NCI-H2107 treated with DMSO at 0.1 percent for 48 hours (cell line): ENCODE data around the gene HDDC2.

Source experiments
- DNase-seq: peaks from one replicate; lab custom pipeline; 2025; ENCODE audit not compliant: unreplicated experiment; lab: John Stamatoyannopoulos, UW

The HDDC2 gene

GRCh38 chr6:125301435-125302391, at the start of gene HDDC2:
TSS of gene HDDC2 (minus strand) at chr6:125301967. CDS start at chr6:125301932, 35 bp downstream.
- no peak for DNase-seq

GRCh38 chr6:125346926-125347563, 45.3 kb upstream of the HDDC2 start:
- DNase-seq = no peak

DNA sequence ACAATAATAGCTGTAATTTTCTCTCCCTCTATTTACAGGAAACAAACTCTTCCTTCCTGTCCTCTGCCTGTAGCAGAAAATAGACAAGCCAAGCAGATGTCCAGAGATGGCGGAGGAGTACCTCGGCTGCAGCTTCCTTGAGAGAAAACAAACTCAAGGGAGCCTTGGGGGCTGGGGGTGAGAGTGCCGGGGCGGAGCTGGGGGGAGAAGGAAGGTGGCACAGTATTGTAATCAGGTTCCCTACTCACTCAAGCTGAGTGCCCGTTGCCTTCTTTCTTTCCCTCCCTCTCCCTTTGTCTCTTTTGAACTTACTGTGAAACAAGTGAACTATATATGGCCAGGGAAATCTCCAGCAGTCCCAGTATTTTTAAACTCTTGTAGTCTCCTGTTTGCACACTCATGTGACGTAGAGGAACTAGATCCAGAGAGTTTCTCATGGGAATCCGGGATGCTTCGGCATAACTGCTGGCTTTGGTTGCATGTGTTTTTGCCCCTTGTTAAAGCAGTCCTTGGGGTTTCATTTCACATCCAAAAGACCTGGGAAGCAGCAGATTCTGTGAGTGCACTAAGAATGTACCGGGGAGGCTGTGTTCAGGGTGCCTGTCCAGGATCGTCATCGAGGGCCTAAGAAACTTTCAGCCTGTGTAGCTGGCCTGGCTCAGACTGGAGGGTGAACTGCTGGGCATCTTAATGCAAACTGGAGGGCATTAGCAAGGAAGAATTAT, 44.6 kb upstream of the HDDC2 start:
- DNase-seq = no peak

DNA sequence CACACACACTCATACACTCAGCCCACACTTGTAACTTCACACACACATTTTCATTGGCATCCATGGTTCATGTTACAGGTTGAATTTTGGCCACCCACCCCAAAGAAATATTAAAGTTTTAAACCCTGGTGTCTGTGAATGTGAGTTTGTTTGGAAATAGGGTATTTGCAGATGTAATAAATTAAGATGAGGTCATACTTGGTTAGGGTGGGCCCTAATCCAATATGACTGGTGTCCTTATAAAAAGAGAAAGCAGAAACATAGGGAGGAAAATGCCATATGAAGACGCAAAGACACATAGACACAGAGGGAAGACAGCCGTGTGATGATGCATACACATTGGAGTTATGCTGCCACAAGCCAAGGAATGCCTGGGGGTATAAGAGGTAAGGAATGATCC, 39.7 kb upstream of the HDDC2 start:
- no peak for DNase-seq

- no peak for DNase-seq
Measured at GRCh38 chr6:125340991-125341390, 39.2 kb upstream of the HDDC2 start.

DNA sequence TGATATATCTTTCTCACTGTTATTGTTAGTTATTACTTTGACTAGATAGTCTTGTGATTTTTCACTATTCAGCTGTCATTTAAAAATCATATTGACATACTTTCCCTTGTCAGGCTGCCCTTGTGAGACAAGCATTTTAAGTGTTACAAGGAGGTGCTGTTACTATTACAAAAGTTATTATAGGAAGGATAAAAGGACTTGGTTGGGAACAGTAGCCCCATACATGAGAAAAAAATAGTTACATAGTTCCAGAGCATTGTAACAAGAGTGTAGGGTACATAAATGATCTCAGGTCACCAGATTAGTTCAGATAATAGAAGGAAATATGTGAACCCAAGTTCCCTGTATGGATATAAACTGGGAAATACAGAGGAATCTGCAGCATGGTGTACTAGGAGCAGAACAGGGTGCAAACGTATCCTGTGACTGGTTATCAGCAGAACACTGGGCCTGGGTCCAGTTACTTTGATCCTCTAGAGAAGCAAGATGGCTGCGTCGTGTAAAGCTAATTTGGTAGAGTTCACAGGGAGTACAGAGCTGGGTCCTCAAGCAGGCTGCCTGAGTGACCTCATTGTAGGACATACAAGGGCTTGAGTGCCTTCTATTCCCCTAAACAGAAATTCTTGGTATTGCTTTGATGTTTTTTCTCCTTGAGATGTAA, 38.5 kb upstream of the HDDC2 start:
- no peak for DNase-seq

DNA sequence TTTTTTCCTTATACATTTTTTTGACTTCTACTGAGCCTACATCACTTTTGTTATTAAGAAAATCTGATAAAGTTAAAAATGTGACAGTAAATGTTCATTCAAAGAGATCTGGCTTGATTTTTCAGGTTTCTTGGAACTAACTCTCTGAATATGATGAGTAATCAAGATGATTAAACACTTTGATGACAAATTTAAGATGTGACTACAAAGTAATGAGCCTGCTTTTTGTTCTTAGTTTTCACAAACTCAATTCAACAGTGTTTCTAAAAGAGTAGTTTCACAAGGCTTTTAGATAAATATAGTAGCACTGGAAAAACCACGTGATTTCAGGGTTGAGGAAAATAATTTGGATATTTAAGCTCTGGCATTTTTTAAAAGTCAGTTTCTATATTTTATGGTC, 37.9 kb upstream of the HDDC2 start:
- DNase-seq = no peak

GRCh38 chr6:125338381-125338780, 36.6 kb upstream of the HDDC2 start:
- DNase-seq = no peak

DNA sequence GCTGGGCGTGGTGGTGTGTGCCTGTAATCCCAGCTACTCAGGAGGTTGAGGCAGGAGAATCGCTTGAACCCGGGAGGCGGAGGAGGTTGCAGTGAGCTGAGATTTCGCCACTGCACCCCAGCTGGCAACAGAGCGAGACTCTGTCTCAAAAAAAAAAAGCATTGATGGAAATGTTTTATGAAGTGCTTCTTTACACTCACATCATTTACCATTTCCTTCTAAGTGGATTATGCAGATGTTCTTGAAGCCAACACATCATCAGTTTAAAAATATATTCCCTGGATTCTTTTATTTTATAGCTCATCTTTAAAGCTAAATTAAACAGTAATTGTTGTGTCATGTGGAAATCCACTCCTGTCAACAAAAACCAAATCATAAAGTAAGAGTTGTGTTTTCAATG, 35.9 kb upstream of the HDDC2 start:
- DNase-seq = no peak

DNA sequence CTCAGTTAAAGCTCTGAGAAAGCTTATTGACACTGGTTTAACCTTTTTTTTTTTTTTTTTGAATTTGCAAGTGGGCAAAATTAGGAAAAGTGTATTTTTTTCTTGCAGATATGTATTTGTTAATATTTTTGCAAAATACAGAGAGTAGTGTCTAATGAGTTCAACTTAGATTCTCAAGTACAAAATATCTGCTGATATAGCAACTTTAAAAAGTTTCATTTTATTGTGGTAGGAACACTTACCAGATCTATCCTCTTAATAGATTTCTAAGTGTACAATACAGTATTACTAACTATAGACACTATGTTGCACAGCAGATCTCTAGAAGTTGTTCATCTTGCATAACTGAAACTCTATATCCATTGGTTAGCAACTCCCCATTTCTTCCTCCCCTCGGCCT, 30.9 kb upstream of the HDDC2 start:
- no peak for DNase-seq

DNA sequence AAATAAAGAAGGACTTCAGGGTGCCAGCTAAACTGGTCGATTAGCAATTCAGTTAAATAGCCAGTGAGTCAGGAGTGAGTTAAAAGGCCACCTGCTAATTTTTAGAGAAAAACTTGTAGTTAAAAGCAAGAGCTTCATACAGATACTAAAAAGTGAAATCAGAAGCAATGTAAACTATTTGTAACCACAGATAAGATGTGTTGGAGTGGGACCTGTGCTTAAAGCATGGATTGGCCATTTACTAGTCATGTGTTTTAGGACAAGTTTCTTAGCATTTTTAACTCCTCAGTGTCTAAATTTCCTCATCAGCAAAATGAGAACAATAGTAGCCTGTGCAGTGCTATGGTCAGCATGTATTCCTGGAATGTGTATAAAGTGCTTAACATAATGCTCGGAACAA, 23.8 kb upstream of the HDDC2 start:
- DNase-seq = no peak

DNA sequence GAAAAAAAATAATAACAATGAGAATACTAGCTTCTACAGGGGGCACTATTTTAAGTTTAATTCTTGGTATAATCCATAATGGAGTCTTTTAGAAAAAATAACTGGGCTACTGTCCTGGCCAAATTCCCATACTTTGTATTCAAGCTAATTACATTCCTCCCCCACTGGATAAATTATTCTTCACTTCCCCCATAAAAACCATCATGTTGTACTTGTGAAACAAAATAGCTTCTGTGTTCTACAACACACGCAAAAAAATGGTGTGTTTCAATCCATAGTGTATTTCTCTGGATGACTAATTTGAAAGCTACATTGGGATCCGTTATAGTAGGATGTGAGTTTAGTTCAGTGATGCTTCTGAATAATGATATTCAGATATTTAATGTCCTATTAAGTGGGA, 21.6 kb upstream of the HDDC2 start:
- no peak for DNase-seq

DNA sequence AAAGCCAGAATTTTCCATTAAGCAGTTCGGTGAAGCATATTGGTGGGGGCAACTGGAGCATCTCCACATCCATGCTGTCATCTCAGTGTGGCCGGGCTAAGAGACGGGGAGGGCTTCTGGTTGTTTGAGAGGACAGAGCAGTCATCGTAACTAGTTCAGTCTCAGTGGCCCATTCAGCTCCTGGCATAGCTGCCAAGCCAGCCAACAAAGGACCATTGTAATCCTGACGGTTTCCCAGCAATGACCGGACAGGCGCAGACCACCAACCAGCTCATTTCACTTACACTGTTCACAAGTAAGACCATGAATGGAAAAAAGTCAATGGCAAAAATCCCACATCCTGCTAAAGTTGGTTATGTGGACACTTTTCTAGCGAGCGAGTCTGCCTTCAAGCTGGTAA, 14.9 kb upstream of the HDDC2 start:
- no peak for DNase-seq

DNA sequence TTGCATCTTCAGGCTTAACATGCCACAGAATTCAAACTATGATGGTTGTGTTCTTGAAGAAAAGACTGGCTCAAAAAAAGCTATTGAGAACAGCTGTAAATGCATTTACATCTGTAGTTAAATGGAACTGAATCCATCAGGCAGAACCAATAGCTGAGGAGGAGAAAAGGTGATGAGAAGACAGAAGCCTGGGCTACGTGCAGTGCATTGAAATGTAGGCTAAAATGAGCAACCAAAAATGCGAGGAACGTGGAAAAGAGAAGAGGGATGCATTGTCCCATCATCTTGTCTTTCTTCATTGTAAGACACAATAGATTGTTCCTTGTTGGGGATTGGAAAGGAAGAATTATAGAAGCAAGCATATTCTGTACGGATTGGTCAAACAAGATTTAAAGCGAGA, 13.8 kb upstream of the HDDC2 start:
- no peak for DNase-seq

DNA sequence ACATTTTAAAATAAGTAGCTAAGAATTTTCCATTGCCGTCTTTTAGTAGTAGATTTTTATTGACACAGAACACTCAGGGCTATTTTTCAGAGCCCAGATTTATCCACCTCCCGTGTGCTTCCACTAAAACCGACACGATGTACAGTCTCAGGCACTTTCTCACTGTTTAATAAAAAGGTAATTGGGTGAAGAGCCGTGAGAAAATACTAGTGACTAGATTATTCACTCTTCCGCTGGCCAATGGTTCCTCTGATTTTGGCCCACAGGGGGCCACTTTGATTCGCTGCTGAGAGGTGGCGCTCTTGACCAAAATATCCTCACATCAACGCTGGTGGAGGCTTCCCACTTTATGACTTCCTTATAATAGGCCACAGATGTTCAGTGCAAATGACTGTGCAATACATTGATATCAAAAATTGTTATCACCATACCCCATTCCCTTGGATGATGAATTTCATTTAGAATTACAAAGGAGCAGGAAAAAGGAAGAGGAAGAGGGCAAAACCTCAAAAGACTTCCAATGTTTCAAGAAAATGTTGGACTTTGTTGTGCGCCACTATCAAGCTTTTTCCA, 12.3 kb upstream of the HDDC2 start:
- DNase-seq = peak; percentile 32

- DNase-seq = no peak
Measured at GRCh38 chr6:125312950-125313349, 11.2 kb upstream of the HDDC2 start.

GRCh38 chr6:125312478-125312877, 10.7 kb upstream of the HDDC2 start:
- DNase-seq = no peak

GRCh38 chr6:125310994-125311649, 9.4 kb upstream of the HDDC2 start:
- peak; percentile 90 for DNase-seq

- DNase-seq = no peak
Measured at GRCh38 chr6:125307964-125308615, 6.3 kb upstream of the HDDC2 start.
